CD8-positive, alpha-beta memory T cell (primary cell): Measurements from ENCODE around the gene ZBTB8B. TPM values are rescaled to one million over a fixed set of nuclear protein-coding genes. Genes with fewer than 3 reads are reported as not detected.
A peak's percentile ranks its signal among the peaks of the same experiment; 100 is the strongest.
"Not testable (repeated sequence)": the region's sequence is repeated elsewhere in the genome, so short reads cannot be mapped to it uniquely, and the experiment has no call there.

Source experiments
- CTCF ChIA-PET: fragments of 350-600 bp; sonication (Branson Sonifier 250); formaldehyde crosslinking; loops from one replicate; lab custom pipeline; 2021; ENCODE audit warnings: antibody characterized with exemption; lab: Charles Lee
- POLR2A ChIA-PET: fragments of 350-600 bp; sonication (Branson Sonifier 250); formaldehyde crosslinking; loops from one replicate; lab custom pipeline; 2021; ENCODE audit warnings: antibody characterized with exemption; lab: Charles Lee
- DNase-seq, 5 donors: peaks; one replicate each; pipeline versions ENCODE4 v3.0.0 to v3.0.0-alpha.2; 2020 to 2022; ENCODE audit warnings: mixed read lengths in 1 of 5
- H3K27ac ChIP-seq: one replicate; pipeline ENCODE4 v1.7.0; 2013; ENCODE audit warnings: low read depth, mild to moderate bottlenecking, low read length, moderate library complexity
- H3K27me3 ChIP-seq: 2 replicates; pipeline ENCODE4 v1.7.0; 2013; ENCODE audit warnings: low read length, mild to moderate bottlenecking; ENCODE audit not compliant: insufficient read depth, poor library complexity, severe bottlenecking
- H3K36me3 ChIP-seq: 2 replicates; pipeline ENCODE4 v1.7.0; 2013; ENCODE audit warnings: mild to moderate bottlenecking, low read length, moderate library complexity; ENCODE audit not compliant: insufficient read depth
- H3K4me1 ChIP-seq: 2 replicates; pipeline ENCODE4 v1.7.0; 2013; ENCODE audit warnings: mild to moderate bottlenecking, low read length, moderate library complexity; ENCODE audit not compliant: insufficient read depth
- H3K4me3 ChIP-seq: 2 replicates; pipeline ENCODE4 v1.7.0; 2013; ENCODE audit warnings: mild to moderate bottlenecking, low read length
- H3K9me3 ChIP-seq: 2 replicates; pipeline ENCODE4 v1.7.0; 2013; ENCODE audit warnings: mild to moderate bottlenecking, low read length
- H3K27ac Mint-ChIP-seq, 8 donors: one replicate each; pipeline ENCODE4 v1.8.0; 2020 to 2021; ENCODE audit warnings: mixed read lengths in 8 of 8, mild to moderate bottlenecking in 6 of 8, inconsistent platforms in 3 of 8, moderate library complexity in 3 of 8
- H3K27me3 Mint-ChIP-seq, 2 donors: one replicate each; pipeline ENCODE4 v1.8.0; 2020 to 2021; ENCODE audit warnings: mixed read lengths in 2 of 2, mild to moderate bottlenecking in 1 of 2, moderate library complexity in 1 of 2
- H3K36me3 Mint-ChIP-seq, 3 donors: one replicate each; pipeline ENCODE4 v1.8.0; 2020 to 2021; ENCODE audit warnings: mixed read lengths in 3 of 3, inconsistent platforms in 1 of 3, mild to moderate bottlenecking in 1 of 3
- H3K4me1 Mint-ChIP-seq, 3 donors: one replicate each; pipeline ENCODE4 v1.8.0; 2020 to 2021; ENCODE audit warnings: mixed read lengths in 3 of 3, inconsistent platforms in 1 of 3, mild to moderate bottlenecking in 1 of 3
- H3K4me3 Mint-ChIP-seq, 7 donors: one replicate each; pipeline ENCODE4 v1.8.0; 2020 to 2021; ENCODE audit warnings: mixed read lengths in 7 of 7, mild to moderate bottlenecking in 6 of 7, moderate library complexity in 4 of 7, inconsistent platforms in 2 of 7
- H3K9me3 Mint-ChIP-seq, 5 donors: one replicate each; pipeline ENCODE4 v1.8.0; 2020 to 2022; ENCODE audit warnings: mixed read lengths in 5 of 5, mild to moderate bottlenecking in 3 of 5, moderate library complexity in 2 of 5, inconsistent platforms in 1 of 5
- polyA plus RNA-seq: library from polyadenylated mRNA; unstranded; fragments of 300-500 nt; fragmentation: Illumina TruSeq; gene quantifications from one replicate; pipeline ENCODE4 v1.2.3, GENCODE V29; 2021
- total RNA-seq, 2 experiments: library from RNA; stranded (reverse); gene quantifications; one replicate each; pipeline ENCODE4 v1.2.3, GENCODE V29; 2021

ZBTB8B gene
- total and polyA plus RNA-seq, 3 experiments from 2014 or later = not detected

GRCh38 chr1:32441467-32441866 is 23.4 kb upstream of the ZBTB8B start:
- H3K4me1 ChIP-seq, H3K36me3 ChIP-seq, H3K4me1 Mint-ChIP-seq, POLR2A ChIA-PET, H3K36me3 Mint-ChIP-seq, H3K4me3 Mint-ChIP-seq, H3K27ac ChIP-seq, H3K27me3 ChIP-seq, H3K9me3 ChIP-seq, H3K27ac Mint-ChIP-seq, H3K4me3 ChIP-seq, DNase-seq, CTCF ChIA-PET: not testable (repeated sequence)
- H3K27me3 Mint-ChIP-seq = peaks cover 27 to 49% of the 10 kb centered on the region in 2 donors
- H3K9me3 Mint-ChIP-seq = peaks cover 0 to 16% (median 8%) of the 10 kb centered on the region in 5 donors

GRCh38 chr1:32447469-32448185 is 17.2 kb upstream of the ZBTB8B start:
- H3K36me3 ChIP-seq = no peaks in the 10 kb centered on the region
- no peaks in the 10 kb centered on the region for H3K9me3 ChIP-seq
- H3K4me3 ChIP-seq = no peak overlapping the region
- Mint-ChIP-seq H3K36me3 (peaks cover 0 to 9% (median 0%) of the 10 kb centered on the region in 3 donors), H3K4me1 (peaks cover 0 to 6% (median 0%) of the 10 kb centered on the region in 3 donors), H3K27me3 (peaks cover 16 to 48% of the 10 kb centered on the region in 2 donors), H3K9me3 (peaks cover 0 to 11% (median 8%) of the 10 kb centered on the region in 5 donors), H3K27ac (no peak overlapping the region), H3K4me3 (no peak overlapping the region)
- POLR2A ChIA-PET = no interaction called here
- no peaks in the 10 kb centered on the region for H3K27me3 ChIP-seq
- CTCF ChIA-PET = no interaction called here
- H3K27ac ChIP-seq = no peak overlapping the region
- H3K4me1 ChIP-seq = no peaks in the 10 kb centered on the region
- DNase-seq = no peak

GRCh38 chr1:32448186-32448772 is 16.6 kb upstream of the ZBTB8B start:
- H3K27ac Mint-ChIP-seq, DNase-seq, POLR2A ChIA-PET, H3K4me1 Mint-ChIP-seq, H3K4me3 Mint-ChIP-seq, H3K36me3 ChIP-seq, H3K4me3 ChIP-seq, H3K27me3 ChIP-seq, CTCF ChIA-PET, H3K9me3 ChIP-seq, H3K4me1 ChIP-seq, H3K36me3 Mint-ChIP-seq: not testable (repeated sequence)
- peaks cover 0 to 11% (median 8%) of the 10 kb centered on the region in 5 donors for H3K9me3 Mint-ChIP-seq
- peaks cover 14 to 43% of the 10 kb centered on the region in 2 donors for H3K27me3 Mint-ChIP-seq
- H3K27ac ChIP-seq = peak overlapping the region; percentile 39

GRCh38 chr1:32448773-32449456 is 16.0 kb upstream of the ZBTB8B start:
- no peaks in the 10 kb centered on the region for H3K27me3 ChIP-seq
- POLR2A ChIA-PET = no interaction called here
- peak overlapping the region; percentile 39 for H3K27ac ChIP-seq
- H3K36me3 Mint-ChIP-seq = peaks cover 0 to 9% (median 0%) of the 10 kb centered on the region in 3 donors
- no peak overlapping the region for H3K4me3 ChIP-seq
- peaks cover 0 to 11% (median 8%) of the 10 kb centered on the region in 5 donors for H3K9me3 Mint-ChIP-seq
- peaks cover 14 to 37% of the 10 kb centered on the region in 2 donors for H3K27me3 Mint-ChIP-seq
- no peaks in the 10 kb centered on the region for H3K9me3 ChIP-seq
- H3K27ac Mint-ChIP-seq = no peak overlapping the region
- no peaks in the 10 kb centered on the region for H3K36me3 ChIP-seq
- CTCF ChIA-PET = no interaction called here
- no peaks in the 10 kb centered on the region for H3K4me1 ChIP-seq
- H3K4me1 Mint-ChIP-seq = peaks cover 0 to 6% (median 0%) of the 10 kb centered on the region in 3 donors
- no peak for DNase-seq
- no peak overlapping the region for H3K4me3 Mint-ChIP-seq

GRCh38 chr1:32449457-32449831 is 15.4 kb upstream of the ZBTB8B start:
- H3K36me3 ChIP-seq, H3K4me3 ChIP-seq, H3K36me3 Mint-ChIP-seq, H3K27ac Mint-ChIP-seq, H3K4me1 ChIP-seq, H3K4me1 Mint-ChIP-seq, H3K27me3 ChIP-seq, CTCF ChIA-PET, POLR2A ChIA-PET, H3K9me3 ChIP-seq, H3K4me3 Mint-ChIP-seq, DNase-seq: not testable (repeated sequence)
- peaks cover 14 to 35% of the 10 kb centered on the region in 2 donors for H3K27me3 Mint-ChIP-seq
- peak overlapping the region; percentile 39 for H3K27ac ChIP-seq
- peaks cover 0 to 11% (median 8%) of the 10 kb centered on the region in 5 donors for H3K9me3 Mint-ChIP-seq

GRCh38 chr1:32454726-32455125 is 10.1 kb upstream of the ZBTB8B start:
- H3K4me3 ChIP-seq = no peak overlapping the region
- no peaks in the 10 kb centered on the region for H3K4me1 ChIP-seq
- H3K27ac ChIP-seq = no peak overlapping the region
- Mint-ChIP-seq H3K9me3 (peaks cover 12 to 25% (median 19%) of the 10 kb centered on the region in 5 donors), H3K4me1 (no peaks in the 10 kb centered on the region), H3K27ac (no peak overlapping the region), H3K27me3 (peaks cover 5 to 38% of the 10 kb centered on the region in 2 donors), H3K36me3 (peaks cover 0 to 5% (median 0%) of the 10 kb centered on the region in 3 donors), H3K4me3 (no peak overlapping the region)
- DNase-seq = no peak
- H3K36me3 ChIP-seq = no peaks in the 10 kb centered on the region
- peaks cover 12% of the 10 kb centered on the region for H3K9me3 ChIP-seq
- ChIA-PET CTCF (interaction anchor here (0.9 kb wide), 1 partner anchor 66 kb away, joined by 3 read pairs; no protein-coding TSS in a partner anchor), POLR2A (no interaction called here)
- no peaks in the 10 kb centered on the region for H3K27me3 ChIP-seq

GRCh38 chr1:32455958-32456357 is 8.9 kb upstream of the ZBTB8B start:
- Histone ChIP-seq H3K27ac (no peak overlapping the region), H3K9me3 (peaks cover 13% of the 10 kb centered on the region), H3K36me3 (no peaks in the 10 kb centered on the region), H3K4me1 (no peaks in the 10 kb centered on the region), H3K4me3 (no peak overlapping the region), H3K27me3 (no peaks in the 10 kb centered on the region)
- Mint-ChIP-seq H3K9me3 (peaks cover 12 to 26% (median 15%) of the 10 kb centered on the region in 5 donors), H3K4me3 (no peak overlapping the region), H3K4me1 (no peaks in the 10 kb centered on the region), H3K36me3 (no peaks in the 10 kb centered on the region), H3K27me3 (peaks cover 5 to 35% of the 10 kb centered on the region in 2 donors), H3K27ac (no peak overlapping the region)
- ChIA-PET POLR2A (no interaction called here), CTCF (no interaction called here)
- DNase-seq = no peak

GRCh38 chr1:32458798-32459197 is 6.1 kb upstream of the ZBTB8B start:
- H3K4me3 Mint-ChIP-seq, H3K4me1 Mint-ChIP-seq, H3K4me1 ChIP-seq, H3K4me3 ChIP-seq, H3K27ac ChIP-seq, H3K36me3 ChIP-seq, CTCF ChIA-PET, DNase-seq, H3K36me3 Mint-ChIP-seq, H3K27ac Mint-ChIP-seq, H3K27me3 ChIP-seq, POLR2A ChIA-PET: not testable (repeated sequence)
- Mint-ChIP-seq H3K9me3 (peaks cover 12 to 26% (median 17%) of the 10 kb centered on the region in 5 donors), H3K27me3 (peaks cover 4 to 51% of the 10 kb centered on the region in 2 donors)
- H3K9me3 ChIP-seq = peaks cover 13% of the 10 kb centered on the region
